DND-41 (cell line): ENCODE results near the gene DHX34.

Source experiments
- ATAC-seq: fragments of 200-7000 bp; cut with Tn5 transposase; 3 replicates; pipeline ENCODE4 v1.9.1; 2021; ENCODE audit warnings: low read depth; ENCODE audit not compliant: insufficient read depth
- DNase-seq: peaks from one replicate; pipeline ENCODE4 v3.0.0-alpha.2; 2020
- H2AFZ ChIP-seq: 2 replicates; pipeline ENCODE4 v1.6.0; 2012; ENCODE audit warnings: low read depth, low read length
- H3K27ac ChIP-seq: 2 replicates; pipeline ENCODE4 v1.5.1; 2012; ENCODE audit warnings: low read length, inconsistent platforms
- H3K27me3 ChIP-seq: fragments of 200-600 bp; sonication (generic); 2 replicates; pipeline ENCODE4 v1.6.0; 2012; ENCODE audit warnings: low read length, mild to moderate bottlenecking, inconsistent platforms; ENCODE audit not compliant: insufficient read depth, poor library complexity
- H3K36me3 ChIP-seq: 2 replicates; pipeline ENCODE4 v1.5.1; 2012; ENCODE audit warnings: low read length, inconsistent platforms; ENCODE audit not compliant: insufficient read depth
- H3K4me1 ChIP-seq: 2 replicates; pipeline ENCODE4 v1.5.1; 2012; ENCODE audit warnings: mild to moderate bottlenecking, low read length; ENCODE audit not compliant: insufficient read depth
- H3K4me2 ChIP-seq: 2 replicates; pipeline ENCODE4 v1.6.0; 2012; ENCODE audit warnings: mild to moderate bottlenecking, moderate library complexity, low read length, inconsistent platforms; ENCODE audit not compliant: insufficient read depth
- H3K4me3 ChIP-seq, 2 experiments: fragments of 200-600 bp in 1 of 2; shearing (Covaris generic) in 1 of 2; 2 replicates each; pipeline ENCODE4 v1.5.1; 2012 to 2016; ENCODE audit warnings: inconsistent platforms in 2 of 2, low read length in 2 of 2, mild to moderate bottlenecking in 2 of 2, low read depth in 1 of 2, moderate library complexity in 1 of 2
- H3K79me2 ChIP-seq: 2 replicates; pipeline ENCODE4 v1.6.0; 2012; ENCODE audit warnings: low read length, inconsistent platforms; ENCODE audit not compliant: insufficient read depth
- H3K9ac ChIP-seq: 2 replicates; pipeline ENCODE4 v1.6.0; 2012; ENCODE audit warnings: low read depth, mild to moderate bottlenecking, inconsistent platforms, low read length, moderate library complexity
- H3K9me3 ChIP-seq: 2 replicates; pipeline ENCODE4 v1.5.1; 2012; ENCODE audit warnings: low read length, moderate library complexity, mild to moderate bottlenecking, inconsistent platforms; ENCODE audit not compliant: insufficient read depth, severe bottlenecking
- H4K20me1 ChIP-seq: 2 replicates; pipeline ENCODE4 v1.6.0; 2012; ENCODE audit warnings: low read length; ENCODE audit not compliant: insufficient read depth
- CTCF ChIP-seq: IDR thresholded peaks from 2 replicates; pipeline ENCODE4 v1.5.1; 2012; ENCODE audit warnings: borderline replicate concordance, low read length, moderate library complexity, mild to moderate bottlenecking; ENCODE audit not compliant: poor library complexity, severe bottlenecking; ENCODE audit errors: extremely low read depth
- EZH2 ChIP-seq: IDR thresholded peaks from 3 replicates; pipeline ENCODE4 v1.6.1; 2012; ENCODE audit warnings: borderline replicate concordance, low read depth, mild to moderate bottlenecking, moderate library complexity, low read length, inconsistent platforms; ENCODE audit not compliant: severe bottlenecking

Gene DHX34

GRCh38 chr19:47430041-47430802 is 81.1 kb downstream of the DHX34 start:
- H3K4me1 ChIP-seq = peaks cover 26% of the 10 kb centered on the region
- no peaks in the 10 kb centered on the region for H3K9me3 ChIP-seq
- no peak overlapping the region for H2AFZ ChIP-seq
- ATAC-seq = no peak
- H4K20me1 ChIP-seq = peaks cover 7% of the 10 kb centered on the region; the same call in 1 of the 2 replicates
- H3K36me3 ChIP-seq = no peaks in the 10 kb centered on the region
- H3K27me3 ChIP-seq = no peaks in the 10 kb centered on the region
- no peak for TF ChIP-seq EZH2
- DNase-seq = no peak
- no peak overlapping the region for H3K4me2 ChIP-seq
- H3K9ac ChIP-seq = no peak overlapping the region
- no peaks in the 10 kb centered on the region for H3K79me2 ChIP-seq
- no peak overlapping the region for H3K27ac ChIP-seq
- no peak overlapping the region for H3K4me3 ChIP-seq

DNA sequence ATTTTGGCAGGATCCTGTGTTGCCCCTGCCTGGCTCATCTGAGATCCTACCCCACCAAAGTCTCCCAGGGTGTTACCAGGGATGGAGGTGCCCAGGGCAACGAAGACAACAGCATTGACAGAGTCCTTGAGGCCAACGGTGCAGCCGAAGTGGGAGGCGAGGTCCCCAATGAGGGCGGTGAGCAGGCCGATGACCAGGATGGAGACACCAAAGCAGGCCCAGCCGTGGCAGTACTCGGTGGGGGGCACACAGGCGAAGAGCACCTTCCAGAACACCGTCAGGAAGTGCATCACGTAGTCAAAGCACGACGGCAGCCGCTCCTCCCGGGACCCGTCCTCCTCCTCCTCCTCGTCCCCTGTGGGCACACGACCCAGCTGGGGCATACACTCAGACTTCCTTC is 83.0 kb downstream of the DHX34 start:
- Histone ChIP-seq H3K4me3 (no peak overlapping the region), H3K4me2 (no peak overlapping the region), H4K20me1 (peaks cover 17% of the 10 kb centered on the region), H3K79me2 (no peaks in the 10 kb centered on the region), H3K27me3 (no peaks in the 10 kb centered on the region), H3K27ac (no peak overlapping the region), H2AFZ (no peak overlapping the region), H3K9ac (no peak overlapping the region), H3K36me3 (no peaks in the 10 kb centered on the region), H3K9me3 (no peaks in the 10 kb centered on the region), H3K4me1 (peaks cover 33% of the 10 kb centered on the region)
- DNase-seq = no peak
- no peak for ATAC-seq
- TF ChIP-seq CTCF = no peak
- no peak for TF ChIP-seq EZH2
